OCI-LY7 (cell line): ENCODE results near the gene PCDHA2.
A peak's percentile ranks its signal among the peaks of the same experiment; 100 is the strongest.

Experiments used
- EZH2phosphoT487 ChIP-seq: fragments of 200-600 bp; sonication (generic); IDR thresholded peaks from 2 replicates; pipeline ENCODE4 v1.6.1; 2018; ENCODE audit warnings: low read depth, borderline replicate concordance, mild to moderate bottlenecking, mixed run types, antibody characterized with exemption, low read length, moderate library complexity, mixed read lengths
- TF ChIP-seq, protein P1 (sequence below): fragments of 200-600 bp; sonication (generic); conservative IDR thresholded peaks from 2 replicates; pipeline ENCODE4 v1.5.1; 2014; ENCODE audit warnings: mild to moderate bottlenecking, antibody characterized with exemption, low read length, moderate library complexity, mixed read lengths

DNA sequence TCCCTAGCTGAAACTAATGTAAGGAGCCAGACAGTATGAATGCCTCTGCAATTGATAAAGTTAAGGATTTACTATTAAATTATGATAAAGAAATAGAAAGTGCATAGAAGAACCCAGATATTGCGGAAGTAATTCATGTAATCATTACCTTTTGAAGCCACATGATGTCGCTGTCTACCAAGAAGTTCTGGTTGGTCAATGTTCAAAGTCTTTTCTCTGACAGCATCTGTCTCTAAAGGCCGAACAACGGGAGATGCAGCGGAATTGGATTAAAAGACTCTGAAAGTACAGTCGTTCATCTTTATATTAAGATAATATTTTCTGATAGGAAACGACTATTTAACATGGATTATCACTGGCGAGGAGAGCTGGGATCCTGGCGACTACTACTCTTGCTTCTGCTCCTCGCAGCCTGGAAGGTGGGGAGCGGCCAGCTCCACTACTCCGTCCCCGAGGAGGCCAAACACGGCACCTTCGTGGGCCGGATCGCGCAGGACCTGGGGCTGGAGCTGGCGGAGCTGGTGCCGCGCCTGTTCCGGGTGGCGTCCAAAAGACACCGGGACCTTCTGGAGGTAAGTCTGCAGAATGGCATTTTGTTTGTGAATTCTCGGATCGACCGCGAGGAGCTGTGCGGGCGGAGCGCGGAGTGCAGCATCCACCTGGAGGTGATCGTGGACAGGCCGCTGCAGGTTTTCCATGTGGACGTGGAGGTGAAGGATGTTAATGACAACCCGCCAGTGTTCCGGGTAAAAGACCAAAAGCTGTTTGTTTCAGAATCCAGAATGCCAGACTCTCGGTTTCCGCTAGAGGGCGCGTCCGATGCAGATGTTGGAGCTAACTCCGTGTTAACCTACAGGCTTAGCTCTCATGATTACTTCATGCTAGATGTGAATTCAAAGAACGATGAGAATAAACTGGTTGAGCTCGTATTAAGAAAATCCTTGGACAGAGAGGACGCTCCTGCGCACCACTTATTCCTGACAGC lies 46.6 kb downstream of the PCDHA2 start, which contains the start of gene PCDHA8:
- TF ChIP-seq, protein P1, sequence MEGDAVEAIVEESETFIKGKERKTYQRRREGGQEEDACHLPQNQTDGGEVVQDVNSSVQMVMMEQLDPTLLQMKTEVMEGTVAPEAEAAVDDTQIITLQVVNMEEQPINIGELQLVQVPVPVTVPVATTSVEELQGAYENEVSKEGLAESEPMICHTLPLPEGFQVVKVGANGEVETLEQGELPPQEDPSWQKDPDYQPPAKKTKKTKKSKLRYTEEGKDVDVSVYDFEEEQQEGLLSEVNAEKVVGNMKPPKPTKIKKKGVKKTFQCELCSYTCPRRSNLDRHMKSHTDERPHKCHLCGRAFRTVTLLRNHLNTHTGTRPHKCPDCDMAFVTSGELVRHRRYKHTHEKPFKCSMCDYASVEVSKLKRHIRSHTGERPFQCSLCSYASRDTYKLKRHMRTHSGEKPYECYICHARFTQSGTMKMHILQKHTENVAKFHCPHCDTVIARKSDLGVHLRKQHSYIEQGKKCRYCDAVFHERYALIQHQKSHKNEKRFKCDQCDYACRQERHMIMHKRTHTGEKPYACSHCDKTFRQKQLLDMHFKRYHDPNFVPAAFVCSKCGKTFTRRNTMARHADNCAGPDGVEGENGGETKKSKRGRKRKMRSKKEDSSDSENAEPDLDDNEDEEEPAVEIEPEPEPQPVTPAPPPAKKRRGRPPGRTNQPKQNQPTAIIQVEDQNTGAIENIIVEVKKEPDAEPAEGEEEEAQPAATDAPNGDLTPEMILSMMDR = peak; percentile 77
- TF ChIP-seq EZH2phosphoT487 = no peak
